ENCODE measurements around the gene NUDT10. TPM values are rescaled to one million over a fixed set of nuclear protein-coding genes. Genes with fewer than 3 reads are reported as not detected.
"Not testable (repeated sequence)": the region's sequence is repeated elsewhere in the genome, so short reads cannot be mapped to it uniquely, and the experiment has no call there.

Gene NUDT10
- total RNA-seq = 1 to 10 TPM in 3 of 4 donors, under 1 TPM in 1; 0.88 to 3.5 (median 1.5) TPM

- TF ChIP-seq CTCF (IDR thresholded peaks at IDR 0.05) = no peak
- DNase-seq (ENCODE audit: low spot score) (no peak), ATAC-seq (ENCODE audit: low FRiP score) (peak; percentile 83)
Measured at GRCh38 chrX:51332188-51332942, at the start of gene NUDT10. Gene NUDT10, plus strand, starts transcription at chrX:51332822. Its CDS starts 144 bp downstream, at chrX:51332966.

- no peak for TF ChIP-seq CTCF (IDR thresholded peaks at IDR 0.05)
- DNase-seq (ENCODE audit: low spot score) = no peak
- no peak for ATAC-seq (ENCODE audit: low FRiP score)
Measured at GRCh38 chrX:51292421-51292820, 40.2 kb upstream of the NUDT10 start.

GRCh38 chrX:51296138-51296537, 36.5 kb upstream of the NUDT10 start:
- DNase-seq (ENCODE audit: low spot score) (no peak), ATAC-seq (ENCODE audit: low FRiP score) (no peak)
- no peak for TF ChIP-seq CTCF (IDR thresholded peaks at IDR 0.05)

GRCh38 chrX:51316271-51316670, 16.4 kb upstream of the NUDT10 start:
- DNase-seq (ENCODE audit: low spot score) (no peak), ATAC-seq (ENCODE audit: low FRiP score) (no peak)
- no peak for TF ChIP-seq CTCF (IDR thresholded peaks at IDR 0.05)

- not testable (repeated sequence) for DNase-seq (ENCODE audit: low spot score)
- peak; percentile 49 for ATAC-seq (ENCODE audit: low FRiP score)
Measured at GRCh38 chrX:51332943-51333785, 542 bp downstream of the NUDT10 start.

GRCh38 chrX:51334276-51334675, 1.7 kb downstream of the NUDT10 start:
- no peak for DNase-seq (ENCODE audit: low spot score)
- no peak for ATAC-seq (ENCODE audit: low FRiP score)
- TF ChIP-seq CTCF (IDR thresholded peaks at IDR 0.05) = no peak

GRCh38 chrX:51336584-51336983, 4.0 kb downstream of the NUDT10 start:
- ATAC-seq (ENCODE audit: low FRiP score) = no peak
- no peak for DNase-seq (ENCODE audit: low spot score)
- TF ChIP-seq CTCF (IDR thresholded peaks at IDR 0.05) = no peak

Data from omental fat pad (tissue), 4 donors.